HG02642 (cell line): ENCODE results near the gene NFIC.
"Not testable (repeated sequence)": the region's sequence is repeated elsewhere in the genome, so short reads cannot be mapped to it uniquely, and the experiment has no call there.

Source experiments
- ATAC-seq: cut with Tn5 transposase; IDR thresholded peaks from one replicate; pipeline ENCODE4 v1.9.1; 2021; ENCODE audit warnings: mild to moderate bottlenecking; ENCODE audit not compliant: unreplicated experiment, poor library complexity

NFIC gene

GRCh38 chr19:3500429-3501101 lies 134.2 kb downstream of the NFIC start, which contains the start of gene DOHH:
Gene DOHH (minus strand): TSS chr19:3500674. CDS start chr19:3496814, 3,860 bp downstream.
- peak; percentile 89 for ATAC-seq

DNA sequence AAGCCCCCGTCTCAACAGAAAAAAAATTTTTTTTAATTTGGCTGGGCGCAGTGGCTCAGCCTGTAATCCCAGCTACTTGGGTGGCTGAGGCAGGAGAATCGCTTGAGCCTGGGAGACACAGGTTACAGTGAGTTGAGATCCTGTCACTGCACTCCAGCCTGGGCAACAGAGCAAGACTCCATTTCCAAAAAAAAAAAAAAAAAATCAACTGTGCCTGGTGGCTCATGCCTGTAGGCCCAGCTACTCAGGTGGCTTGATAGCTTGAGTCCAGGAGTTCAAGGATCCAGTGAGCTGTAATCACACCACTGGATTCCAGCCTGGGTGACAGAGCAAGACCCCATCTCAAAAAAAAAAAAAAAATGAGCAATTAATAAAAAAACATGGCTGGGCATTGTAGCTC lies 135.4 kb downstream of the NFIC start:
- no peak for ATAC-seq

DNA sequence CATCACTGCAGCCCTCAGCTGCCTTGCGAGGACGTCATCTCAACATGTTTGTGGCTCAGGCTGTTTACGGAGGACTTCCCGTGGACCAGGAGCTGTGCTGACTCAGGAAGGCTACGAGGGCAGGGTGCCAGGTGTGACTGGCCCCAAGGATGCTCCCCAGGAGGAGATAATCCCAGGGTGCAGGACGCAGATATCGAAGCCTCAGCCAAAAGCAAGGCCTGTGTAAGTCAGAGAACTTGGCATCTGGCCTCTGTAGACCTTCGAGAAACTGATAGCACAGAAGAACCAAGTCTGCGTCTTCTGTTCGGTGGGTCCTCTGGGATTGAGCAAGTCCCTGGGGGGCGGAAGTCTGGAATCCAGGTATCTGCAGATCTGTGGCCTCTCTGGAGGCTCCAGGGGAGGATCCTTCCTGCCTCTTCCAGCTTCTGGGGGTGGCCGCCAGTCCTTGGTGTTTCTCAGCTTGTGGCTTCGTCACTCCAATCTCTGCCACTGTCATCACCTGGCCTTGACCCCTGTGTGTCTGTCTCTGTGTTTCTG lies 136.7 kb downstream of the NFIC start:
- ATAC-seq = no peak

- ATAC-seq = no peak
These were observed 138.4 kb downstream of the NFIC start for GRCh38 chr19:3504735-3505134.

- peak; percentile 87 for ATAC-seq
These were observed 139.4 kb downstream of the NFIC start, which contains the start of gene FZR1 for GRCh38 chr19:3505598-3506383. Gene FZR1 (plus strand): TSS chr19:3506311. CDS start chr19:3522990, 16,679 bp downstream.

- ATAC-seq = peak; percentile 11
These were observed 140.3 kb downstream of the NFIC start for GRCh38 chr19:3506384-3507340.

DNA sequence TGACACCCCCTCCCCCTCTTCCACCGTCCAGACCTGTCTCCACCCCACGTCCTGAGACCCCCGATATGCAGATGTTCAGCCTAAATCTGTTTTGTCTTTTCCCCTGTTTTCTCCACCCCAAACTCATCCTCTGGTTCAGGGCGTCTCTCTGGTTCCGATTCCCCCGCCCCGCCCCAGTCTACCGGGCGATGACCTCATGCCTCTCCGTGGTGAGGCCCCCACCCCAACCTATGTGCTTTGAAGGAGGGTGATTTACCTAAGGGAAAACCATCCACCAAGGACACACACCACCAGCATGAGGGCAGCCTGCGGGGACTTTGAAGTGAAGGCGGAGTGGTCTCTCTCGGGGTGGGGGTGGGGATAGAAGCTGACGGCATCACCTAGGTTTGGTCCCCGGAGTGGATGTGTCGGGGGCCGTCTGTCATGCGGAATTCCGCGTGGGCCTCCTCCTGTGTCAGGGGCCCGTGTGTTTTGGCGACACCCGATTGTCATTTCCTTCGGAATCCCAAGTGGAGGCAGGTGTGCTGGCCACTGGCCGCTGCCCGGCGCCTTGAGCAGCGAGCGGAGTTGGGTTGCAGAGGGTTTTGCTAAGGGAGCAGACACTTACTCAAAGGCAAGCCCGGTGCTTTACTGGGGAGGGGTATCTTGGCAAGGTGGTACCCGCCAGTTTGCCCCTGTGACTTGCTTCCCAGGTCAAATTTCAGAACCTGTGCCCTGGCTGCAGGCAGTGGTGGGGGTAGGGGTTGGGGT lies 141.2 kb downstream of the NFIC start:
- ATAC-seq = no peak

DNA sequence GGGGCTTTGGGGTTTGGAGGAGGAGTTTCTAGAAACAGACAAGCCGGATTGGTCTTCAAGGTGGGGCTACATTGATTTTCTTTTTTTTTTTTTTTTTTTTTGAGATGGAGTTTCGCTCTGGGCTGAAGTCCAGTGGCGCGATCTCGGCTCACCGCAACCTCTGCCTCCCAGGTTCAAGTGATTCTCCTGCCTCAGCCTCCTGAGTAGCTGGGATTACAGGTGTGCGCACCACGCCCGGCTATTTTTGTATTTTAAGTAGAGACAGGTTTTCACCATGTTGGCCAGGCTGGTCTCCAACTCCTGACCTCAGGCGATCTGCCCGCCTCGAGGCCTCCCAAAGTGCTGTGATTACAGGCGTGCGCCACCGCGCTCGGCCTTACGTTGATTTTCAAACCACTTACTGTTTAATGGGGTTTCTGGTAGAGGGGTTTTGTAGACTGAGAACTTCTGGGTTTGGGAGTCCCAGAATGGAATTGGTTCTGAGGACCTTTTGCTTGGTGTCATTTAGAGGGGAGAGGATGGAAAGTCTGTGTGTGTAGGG lies 141.8 kb downstream of the NFIC start:
- ATAC-seq = not testable (repeated sequence)

DNA sequence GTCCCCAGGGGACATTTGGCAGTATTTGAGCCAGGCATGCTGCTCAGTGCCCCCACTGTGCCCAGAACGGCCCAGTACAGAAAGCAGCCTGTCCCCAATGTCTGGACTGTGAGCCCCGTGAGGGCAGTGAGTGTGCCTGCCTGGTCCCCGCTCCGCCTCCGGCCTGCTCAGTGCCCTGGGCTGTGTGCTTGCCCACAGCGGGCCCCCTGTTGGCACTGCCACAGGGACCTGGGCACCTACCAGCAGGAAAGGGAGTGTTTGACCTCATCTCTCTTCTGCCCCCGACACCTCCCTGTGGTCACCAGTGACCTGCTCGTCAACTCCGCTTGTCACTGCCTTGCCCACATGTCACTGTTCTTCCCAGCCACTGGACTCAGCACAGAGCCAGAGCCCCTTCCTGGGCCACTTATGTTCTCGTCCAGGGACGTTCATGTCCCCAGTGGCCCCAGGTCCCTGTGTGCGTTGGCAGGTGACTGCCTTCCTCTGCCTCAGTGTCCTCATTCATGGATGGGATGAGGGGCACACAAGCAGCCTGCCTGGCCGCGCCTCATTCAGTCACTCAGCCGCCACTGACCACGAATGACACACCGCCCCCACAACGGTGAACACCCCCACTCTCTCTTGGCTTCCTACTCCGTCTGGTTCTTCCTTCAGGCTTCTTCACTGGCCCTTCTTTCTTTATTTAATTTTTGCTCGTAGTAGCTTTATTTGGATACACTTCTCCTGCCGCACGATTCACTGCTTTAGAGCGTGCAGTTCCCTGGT lies 142.6 kb downstream of the NFIC start:
- no peak for ATAC-seq

DNA sequence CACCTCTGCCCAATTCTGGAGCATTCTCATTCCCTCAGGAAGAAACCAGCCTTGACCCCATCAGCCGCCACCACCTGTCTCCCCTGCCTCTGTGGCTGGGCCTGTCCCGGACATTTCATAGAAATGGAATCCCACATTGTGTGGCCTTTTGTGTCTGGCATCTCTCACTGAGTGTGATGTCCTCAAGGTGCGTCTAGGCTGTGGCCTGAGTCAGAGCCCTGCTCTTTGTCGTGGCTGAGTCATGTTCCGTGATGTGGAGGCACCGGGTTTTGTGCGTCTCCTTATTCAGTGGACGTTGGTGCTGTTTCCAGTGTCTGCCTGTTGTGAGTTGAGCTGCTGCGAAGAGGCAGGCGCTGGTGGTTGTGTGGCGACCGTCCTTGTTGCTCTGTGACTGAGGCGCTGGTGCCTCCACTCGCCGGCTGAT lies 143.2 kb downstream of the NFIC start:
- ATAC-seq = no peak

- ATAC-seq = no peak
These were observed 144.3 kb downstream of the NFIC start for GRCh38 chr19:3510727-3511126.

DNA sequence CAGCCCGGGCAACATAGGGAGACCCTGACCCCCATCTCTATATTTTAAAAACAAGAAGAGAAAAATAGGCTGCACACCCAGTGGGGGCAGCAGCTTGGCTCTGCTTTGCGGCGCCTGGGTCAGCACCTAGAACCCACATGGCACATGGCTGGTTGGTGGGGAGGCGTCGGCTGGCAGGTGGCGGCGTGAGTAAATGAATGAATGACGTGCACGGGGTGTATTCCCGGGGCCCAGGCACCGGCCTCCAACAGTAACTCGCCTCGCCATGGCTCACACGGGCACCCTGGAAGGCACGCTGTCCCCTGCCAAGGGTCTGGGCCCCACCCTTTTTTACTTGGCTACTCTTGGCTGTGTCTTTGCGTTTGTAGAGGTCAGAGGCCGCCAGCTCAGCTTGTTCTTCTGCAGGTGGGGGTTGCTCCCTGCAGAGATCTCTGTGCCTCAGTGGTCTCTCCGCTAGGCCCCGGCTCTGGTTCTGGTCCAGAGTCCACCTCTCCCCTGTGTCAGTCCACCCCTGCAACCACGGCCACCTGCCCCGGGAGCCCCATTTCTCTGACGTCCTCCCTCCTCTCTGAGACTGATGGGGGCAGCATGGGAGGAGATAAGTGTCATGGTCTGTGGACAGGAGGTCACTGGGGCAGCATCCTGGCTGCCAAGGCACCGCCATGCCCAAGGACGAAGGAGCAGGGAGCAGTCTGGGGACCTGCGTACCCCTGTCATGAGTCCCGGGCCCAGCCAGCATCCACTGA lies 145.3 kb downstream of the NFIC start:
- no peak for ATAC-seq

GRCh38 chr19:3512562-3513228 lies 146.3 kb downstream of the NFIC start:
- ATAC-seq = no peak

DNA sequence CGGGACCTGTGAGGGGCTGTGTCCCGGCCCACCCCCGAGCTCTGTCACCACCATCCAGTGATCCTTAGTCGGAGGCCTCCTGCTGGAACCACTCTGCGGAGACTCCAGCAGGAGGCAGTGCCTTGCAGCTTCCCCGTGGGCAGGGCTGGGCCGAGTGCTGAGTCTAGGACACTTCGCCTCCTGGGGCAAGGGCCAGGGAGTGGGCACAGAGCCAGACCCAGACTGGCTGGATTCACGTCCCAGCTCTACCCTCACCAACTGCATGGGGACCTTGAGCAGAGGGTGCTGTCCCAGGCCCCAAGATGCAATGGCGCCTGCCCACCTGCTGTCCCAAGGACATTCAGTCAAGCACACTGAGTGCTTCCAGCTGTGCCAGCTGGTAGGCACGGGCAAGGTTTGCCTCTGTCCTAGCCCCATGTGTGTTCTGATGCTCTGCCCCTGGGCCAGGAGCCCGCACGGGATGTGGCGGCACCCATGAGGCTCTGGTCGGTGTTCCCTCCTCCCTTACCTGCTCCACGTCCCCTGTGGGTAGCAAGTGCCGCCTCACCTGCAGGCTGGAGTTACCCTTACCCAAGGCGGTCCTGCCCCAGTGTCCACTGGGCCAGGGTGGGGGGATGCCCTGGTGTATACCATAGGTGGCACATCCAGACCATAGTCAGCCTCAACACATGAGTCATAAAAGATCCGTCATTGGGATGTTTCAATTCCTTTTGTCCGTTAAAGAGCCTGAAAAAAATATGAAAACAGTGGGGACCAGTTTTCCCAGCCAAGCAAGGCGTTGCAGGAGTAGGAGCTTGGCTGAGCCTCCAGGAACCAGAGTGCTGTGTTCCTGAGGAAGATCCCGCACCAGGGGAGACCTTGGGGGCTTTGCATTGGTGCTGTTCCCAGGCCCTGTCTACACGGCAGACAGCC lies 147.1 kb downstream of the NFIC start:
- no peak for ATAC-seq

- ATAC-seq = no peak
These were observed 148.5 kb downstream of the NFIC start for GRCh38 chr19:3514930-3515329.

DNA sequence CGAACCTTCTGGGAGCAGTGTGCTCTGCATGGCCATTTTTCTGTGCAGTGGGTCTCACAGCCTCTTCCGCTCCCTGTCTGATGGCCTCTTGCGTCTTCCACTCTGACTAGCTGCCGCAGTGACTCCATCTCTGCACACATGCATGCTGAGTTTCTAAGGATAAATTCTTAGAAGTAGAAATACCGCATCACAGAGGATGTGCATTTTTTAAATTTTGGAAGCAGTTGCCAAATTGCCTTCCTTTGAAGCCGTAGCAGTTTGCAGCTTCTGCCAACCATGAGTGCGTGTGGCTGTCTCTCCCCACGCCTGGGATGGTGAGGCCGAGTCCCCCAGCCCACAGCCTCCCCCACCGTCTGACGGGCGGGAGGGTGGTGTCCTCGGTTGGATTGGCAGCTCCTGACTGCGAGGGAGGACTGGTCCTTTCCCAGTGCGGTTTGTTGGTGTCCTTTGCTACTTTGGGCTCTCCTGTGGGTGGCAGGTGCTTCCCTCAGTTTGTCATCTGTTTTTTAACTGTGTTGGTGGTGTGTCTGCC lies 149.6 kb downstream of the NFIC start:
- no peak for ATAC-seq
